A673 (cell line): ENCODE data around the gene CBX2. TPM values are rescaled to one million over a fixed set of nuclear protein-coding genes. Genes with fewer than 3 reads are reported as not detected.

Experiments used
- BruUV-seq: library from RNA; stranded (reverse); fragments of 400-500 nt; replicated peaks from 2 replicates; lab custom pipeline; 2021; lab: Mats Ljungman, UMichigan
- CTCF ChIA-PET: fragments of 300-600 bp; sonication (Branson Sonifier 250); formaldehyde crosslinking; loops from one replicate; lab custom pipeline; 2022; ENCODE audit warnings: antibody characterized with exemption; lab: Charles Lee
- POLR2A ChIA-PET: fragments of 300-600 bp; sonication (Branson Sonifier 250); formaldehyde crosslinking; loops from one replicate; lab custom pipeline; 2022; ENCODE audit warnings: antibody characterized with exemption; ENCODE audit not compliant: low non-redundant PET; lab: Charles Lee
- DNase-seq: peaks from one replicate; pipeline ENCODE4 v3.0.0-alpha.2; 2015; ENCODE audit warnings: low spot score
- H3K27ac ChIP-seq: fragments of 200-600 bp; sonication (generic); 2 replicates; pipeline ENCODE4 v1.5.1; 2016; ENCODE audit warnings: mixed run types, low read depth, mild to moderate bottlenecking, mixed read lengths, antibody characterized with exemption, low read length; ENCODE audit not compliant: poor library complexity, severe bottlenecking
- H3K27me3 ChIP-seq: fragments of 200-600 bp; sonication (generic); replicated peaks from 2 replicates; pipeline ENCODE4 v1.6.1; 2017; ENCODE audit warnings: mixed run types, low read depth, mild to moderate bottlenecking, mixed read lengths, antibody characterized with exemption, low read length; ENCODE audit not compliant: insufficient read depth, poor library complexity
- H3K36me3 ChIP-seq: fragments of 200-600 bp; sonication (generic); 2 replicates; pipeline ENCODE4 v1.6.1; 2016; ENCODE audit warnings: mixed run types, mild to moderate bottlenecking, mixed read lengths, antibody characterized with exemption, low read length; ENCODE audit not compliant: insufficient read depth, poor library complexity, severe bottlenecking
- H3K4me1 ChIP-seq: fragments of 200-600 bp; sonication (generic); 2 replicates; pipeline ENCODE4 v1.6.1; 2017; ENCODE audit warnings: mixed run types, mild to moderate bottlenecking, mixed read lengths, antibody characterized with exemption, low read length; ENCODE audit not compliant: insufficient read depth, poor library complexity, severe bottlenecking
- H3K4me3 ChIP-seq: fragments of 200-600 bp; sonication (generic); 2 replicates; pipeline ENCODE4 v1.5.1; 2016; ENCODE audit warnings: low read depth, mixed run types, mild to moderate bottlenecking, mixed read lengths, low read length; ENCODE audit not compliant: poor library complexity, severe bottlenecking
- H3K9me3 ChIP-seq: fragments of 200-600 bp; sonication (generic); 2 replicates; pipeline ENCODE4 v1.6.1; 2016; ENCODE audit warnings: mixed run types, low read depth, mild to moderate bottlenecking, mixed read lengths, antibody characterized with exemption, low read length; ENCODE audit not compliant: poor library complexity, severe bottlenecking
- EZH2 ChIP-seq: fragments of 200-600 bp; sonication (generic); IDR thresholded peaks from 2 replicates; pipeline ENCODE4 v1.6.1; 2017; ENCODE audit warnings: borderline replicate concordance, low read depth, mild to moderate bottlenecking, mixed read lengths, antibody characterized with exemption, low read length; ENCODE audit not compliant: poor library complexity, severe bottlenecking
- intact Hi-C: fragments of 100-400 bp; cut with micrococcal nuclease; formaldehyde crosslinking; loops from one replicate; pipeline ENCODE4 v1.10.0; 2022; ENCODE audit not compliant: unreplicated experiment
- total RNA-seq: library from RNA; stranded (reverse); gene quantifications from 2 replicates; pipeline ENCODE4 v1.2.3, GENCODE V29; 2021
- TF ChIP-seq, protein P1 (sequence below): fragments of 300-800, 200-600 bp; sonication (generic); conservative IDR thresholded peaks from 2 replicates; pipeline ENCODE4 v1.5.1; 2017; ENCODE audit warnings: low read depth, mild to moderate bottlenecking, antibody characterized with exemption, low read length, moderate library complexity, mixed read lengths

CBX2 gene
- total RNA-seq, 1 experiment from 2014 or later, result 59.5 TPM

DNA sequence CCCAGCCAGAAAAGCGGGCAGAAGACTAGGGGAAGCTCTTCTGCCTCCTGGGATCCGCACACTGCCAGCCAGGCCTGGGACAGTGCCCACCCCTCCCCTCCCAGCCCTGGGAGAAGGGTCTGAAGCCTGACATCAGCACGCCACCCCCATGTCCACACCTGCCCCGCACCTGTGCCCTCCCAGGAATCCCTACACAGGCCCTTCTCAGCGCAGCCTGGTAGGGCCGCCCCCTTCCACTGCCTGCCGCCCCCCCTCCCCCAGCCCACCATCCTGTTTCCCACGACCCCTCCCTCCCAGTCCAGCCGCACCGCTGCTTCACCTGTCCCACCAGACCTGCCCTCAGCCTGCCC is 36.6 kb upstream of the CBX2 start:
- BruUV-seq, result no TSS peak
- DNase-seq, result no peak
- Histone ChIP-seq H3K27ac (no peak overlapping the region), H3K9me3 (no peaks in the 10 kb centered on the region), H3K4me3 (peak overlapping the region; percentile 35), H3K27me3 (no peaks in the 10 kb centered on the region), H3K36me3 (no peaks in the 10 kb centered on the region), H3K4me1 (peaks cover 10% of the 10 kb centered on the region)
- ChIA-PET POLR2A (interaction anchor here (0.7 kb wide), 1 partner anchor 378 kb away, joined by 4 read pairs; no protein-coding TSS in a partner anchor), CTCF (interaction anchor here (0.6 to 1.5 kb wide), 5 partner anchors 9 to 229 kb away, joined by 3 to 5 read pairs (median 4); no protein-coding TSS in a partner anchor)
- TF ChIP-seq EZH2, result no peak
- TF ChIP-seq, protein P1, sequence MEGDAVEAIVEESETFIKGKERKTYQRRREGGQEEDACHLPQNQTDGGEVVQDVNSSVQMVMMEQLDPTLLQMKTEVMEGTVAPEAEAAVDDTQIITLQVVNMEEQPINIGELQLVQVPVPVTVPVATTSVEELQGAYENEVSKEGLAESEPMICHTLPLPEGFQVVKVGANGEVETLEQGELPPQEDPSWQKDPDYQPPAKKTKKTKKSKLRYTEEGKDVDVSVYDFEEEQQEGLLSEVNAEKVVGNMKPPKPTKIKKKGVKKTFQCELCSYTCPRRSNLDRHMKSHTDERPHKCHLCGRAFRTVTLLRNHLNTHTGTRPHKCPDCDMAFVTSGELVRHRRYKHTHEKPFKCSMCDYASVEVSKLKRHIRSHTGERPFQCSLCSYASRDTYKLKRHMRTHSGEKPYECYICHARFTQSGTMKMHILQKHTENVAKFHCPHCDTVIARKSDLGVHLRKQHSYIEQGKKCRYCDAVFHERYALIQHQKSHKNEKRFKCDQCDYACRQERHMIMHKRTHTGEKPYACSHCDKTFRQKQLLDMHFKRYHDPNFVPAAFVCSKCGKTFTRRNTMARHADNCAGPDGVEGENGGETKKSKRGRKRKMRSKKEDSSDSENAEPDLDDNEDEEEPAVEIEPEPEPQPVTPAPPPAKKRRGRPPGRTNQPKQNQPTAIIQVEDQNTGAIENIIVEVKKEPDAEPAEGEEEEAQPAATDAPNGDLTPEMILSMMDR, result no peak
- intact Hi-C loops, result loop anchor here (5.0 to 10.0 kb wide), 2 partner anchors 93 to 181 kb away; partner anchors contain the start of gene CBX4

DNA sequence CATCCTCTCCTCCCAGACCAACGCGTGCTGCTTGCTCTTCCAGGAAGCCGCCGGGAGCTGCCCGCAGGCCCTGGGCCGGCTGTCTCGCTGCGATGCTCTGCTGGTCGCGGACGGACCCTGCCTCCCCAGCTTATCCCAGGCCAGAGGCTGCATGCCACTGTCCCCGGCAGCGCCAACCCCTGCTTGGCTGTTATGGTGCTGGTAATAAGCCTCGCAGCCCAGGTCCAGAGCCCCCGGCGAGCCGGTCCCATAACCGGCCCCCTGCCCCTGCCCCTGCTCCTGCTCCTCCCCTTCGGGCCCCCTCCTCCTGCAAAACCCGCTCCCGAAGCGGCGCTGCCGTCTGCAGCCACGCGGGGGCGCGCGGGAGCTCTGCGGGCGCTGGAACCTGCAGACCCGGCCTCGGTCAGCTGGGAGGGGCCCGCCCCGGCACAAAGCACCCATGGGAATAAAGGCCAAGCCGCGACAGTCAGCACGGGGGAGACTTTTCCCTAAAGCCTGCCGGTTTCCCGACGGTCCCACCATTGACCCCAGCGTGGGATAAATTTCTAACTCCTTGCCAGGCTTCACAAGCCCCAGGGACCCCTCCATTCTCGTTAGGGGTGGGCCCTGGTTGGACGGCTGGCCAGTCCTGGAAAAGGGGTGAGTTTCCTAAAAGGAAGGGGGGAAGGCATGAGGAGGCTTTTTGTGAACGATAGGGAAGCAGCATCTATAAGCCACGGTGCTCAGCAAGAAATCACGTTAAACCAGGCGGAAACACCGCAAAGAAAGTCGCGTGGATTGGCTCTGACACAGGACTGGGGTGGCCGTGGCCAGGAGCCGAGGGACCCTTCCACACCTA is 36.0 kb upstream of the CBX2 start:
- ChIA-PET POLR2A (interaction anchor here (0.7 kb wide), 1 partner anchor 377 kb away, joined by 4 read pairs; no protein-coding TSS in a partner anchor), CTCF (interaction anchor here (0.5 to 1.5 kb wide), 9 partner anchors 10 to 1533 kb away, joined by 3 to 5 read pairs (median 3); no protein-coding TSS in a partner anchor)
- Histone ChIP-seq H3K36me3 (no peaks in the 10 kb centered on the region), H3K4me1 (peaks cover 12% of the 10 kb centered on the region), H3K4me3 (peak overlapping the region; percentile 35), H3K27me3 (peaks cover 4% of the 10 kb centered on the region), H3K27ac (no peak overlapping the region), H3K9me3 (no peaks in the 10 kb centered on the region)
- no TSS peak for BruUV-seq
- intact Hi-C loops, result loop anchor here (5.0 to 10.0 kb wide), 2 partner anchors 93 to 180 kb away; partner anchors contain the start of gene CBX4
- DNase-seq, result peak; percentile 83
- TF ChIP-seq, protein P1, result peak; percentile 98
- no peak for TF ChIP-seq EZH2

DNA sequence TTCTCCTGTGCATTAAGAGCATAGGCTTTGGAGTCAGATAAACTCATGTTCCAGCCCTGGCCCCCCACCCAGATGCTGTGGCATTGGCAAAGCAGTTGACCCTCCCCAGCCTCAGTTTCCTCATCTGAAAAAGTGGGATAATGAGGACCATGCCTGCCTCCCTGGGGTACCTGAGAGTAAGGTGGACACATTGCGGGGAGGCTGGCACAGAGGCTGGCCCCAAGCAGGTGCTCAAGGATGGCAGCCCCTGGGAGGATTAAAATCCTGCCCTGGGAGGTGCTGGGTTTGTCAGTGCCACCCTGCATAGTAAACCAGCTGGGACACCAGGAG is 35.4 kb upstream of the CBX2 start:
- ChIA-PET POLR2A (no interaction called here), CTCF (interaction anchor here (0.5 to 1.5 kb wide), 9 partner anchors 10 to 1533 kb away, joined by 3 to 7 read pairs (median 3); no protein-coding TSS in a partner anchor)
- no peak for DNase-seq
- H3K27me3 ChIP-seq, result peaks cover 10% of the 10 kb centered on the region
- no TSS peak for BruUV-seq
- TF ChIP-seq, protein P1, result no peak
- TF ChIP-seq EZH2, result no peak
- intact Hi-C loops, result loop anchor here (5.0 to 10.0 kb wide), 2 partner anchors 92 to 180 kb away; partner anchors contain the start of gene CBX4
- H3K27ac ChIP-seq, result no peak overlapping the region
- H3K9me3 ChIP-seq, result no peaks in the 10 kb centered on the region
- peaks cover 18% of the 10 kb centered on the region for H3K4me1 ChIP-seq
- H3K36me3 ChIP-seq, result no peaks in the 10 kb centered on the region
- no peak overlapping the region for H3K4me3 ChIP-seq
